C4-2B (cell line): ENCODE measurements around the gene ALDOC.

ENCODE experiments used
- CTCF ChIP-seq: fragments of 450-650 bp; conservative IDR thresholded peaks from 2 replicates; pipeline ENCODE4 v1.5.1; 2017; ENCODE audit warnings: mild to moderate bottlenecking
- ZFX ChIP-seq: fragments of 450-650 bp; IDR thresholded peaks from 2 replicates; pipeline ENCODE4 v1.6.1; 2017

- TF ChIP-seq CTCF (no peak), ZFX (no peak)
Measured at GRCh38 chr17:28530250-28530649, 46.4 kb downstream of the ALDOC start.
